SU-DHL-6 (cell line): ENCODE measurements around the gene DEAF1.

ENCODE experiments used
- EZH2phosphoT487 ChIP-seq: fragments of 200-600 bp; sonication (generic), shearing (Covaris generic); conservative IDR thresholded peaks from 2 replicates; pipeline ENCODE4 v1.6.1; 2018; ENCODE audit warnings: mild to moderate bottlenecking, antibody characterized with exemption, low read length, moderate library complexity, mixed read lengths
- TF ChIP-seq, protein P1 (sequence below): fragments of 200-600 bp; sonication (generic); IDR thresholded peaks from one replicate; pipeline ENCODE4 v1.5.1; 2017; ENCODE audit warnings: antibody characterized with exemption, mild to moderate bottlenecking, low read length, moderate library complexity; ENCODE audit not compliant: insufficient read depth, poor library complexity, severe bottlenecking

DNA sequence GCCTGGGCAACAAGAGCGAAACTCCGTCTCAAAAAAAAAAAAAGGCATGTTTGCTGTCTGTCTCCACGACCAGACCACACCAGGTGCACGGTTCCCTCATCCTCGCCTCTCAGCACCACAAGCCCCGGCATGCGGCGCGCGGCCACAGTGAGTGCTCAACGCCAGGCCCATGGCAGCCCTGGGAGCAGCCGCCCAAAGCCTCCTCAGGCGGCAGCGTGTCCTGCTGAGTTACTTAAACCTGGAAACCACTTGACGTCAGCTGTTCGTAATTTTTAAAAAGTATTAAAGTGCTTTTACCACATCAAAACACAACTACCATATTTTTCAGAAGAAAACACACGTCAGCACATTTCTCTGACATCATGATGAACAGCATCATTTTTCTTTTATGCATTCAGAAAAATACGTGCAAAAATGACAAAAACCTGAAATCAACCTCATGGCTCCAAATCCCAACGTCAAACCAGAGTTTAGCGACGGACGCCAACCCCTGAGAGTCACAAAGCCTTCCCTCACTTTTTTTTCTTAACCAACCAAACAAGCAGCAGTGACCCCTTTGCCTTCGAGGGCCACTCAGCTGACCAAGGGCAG, 2.1 kb downstream of the DEAF1 start:
- TF ChIP-seq, protein P1, sequence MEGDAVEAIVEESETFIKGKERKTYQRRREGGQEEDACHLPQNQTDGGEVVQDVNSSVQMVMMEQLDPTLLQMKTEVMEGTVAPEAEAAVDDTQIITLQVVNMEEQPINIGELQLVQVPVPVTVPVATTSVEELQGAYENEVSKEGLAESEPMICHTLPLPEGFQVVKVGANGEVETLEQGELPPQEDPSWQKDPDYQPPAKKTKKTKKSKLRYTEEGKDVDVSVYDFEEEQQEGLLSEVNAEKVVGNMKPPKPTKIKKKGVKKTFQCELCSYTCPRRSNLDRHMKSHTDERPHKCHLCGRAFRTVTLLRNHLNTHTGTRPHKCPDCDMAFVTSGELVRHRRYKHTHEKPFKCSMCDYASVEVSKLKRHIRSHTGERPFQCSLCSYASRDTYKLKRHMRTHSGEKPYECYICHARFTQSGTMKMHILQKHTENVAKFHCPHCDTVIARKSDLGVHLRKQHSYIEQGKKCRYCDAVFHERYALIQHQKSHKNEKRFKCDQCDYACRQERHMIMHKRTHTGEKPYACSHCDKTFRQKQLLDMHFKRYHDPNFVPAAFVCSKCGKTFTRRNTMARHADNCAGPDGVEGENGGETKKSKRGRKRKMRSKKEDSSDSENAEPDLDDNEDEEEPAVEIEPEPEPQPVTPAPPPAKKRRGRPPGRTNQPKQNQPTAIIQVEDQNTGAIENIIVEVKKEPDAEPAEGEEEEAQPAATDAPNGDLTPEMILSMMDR: no peak
- no peak for TF ChIP-seq EZH2phosphoT487
